ENCODE results near the gene TUBG2. TPM values are rescaled to one million over a fixed set of nuclear protein-coding genes. Genes with fewer than 3 reads are reported as not detected.
A peak's percentile ranks its signal among the peaks of the same experiment; 100 is the strongest.

The TUBG2 gene
- total and polyA plus RNA-seq, 2 of the 8 experiments (the other 6 are each of a cell fraction or from before 2014, with no cell fraction given): 14.8 to 16.6 TPM

DNA sequence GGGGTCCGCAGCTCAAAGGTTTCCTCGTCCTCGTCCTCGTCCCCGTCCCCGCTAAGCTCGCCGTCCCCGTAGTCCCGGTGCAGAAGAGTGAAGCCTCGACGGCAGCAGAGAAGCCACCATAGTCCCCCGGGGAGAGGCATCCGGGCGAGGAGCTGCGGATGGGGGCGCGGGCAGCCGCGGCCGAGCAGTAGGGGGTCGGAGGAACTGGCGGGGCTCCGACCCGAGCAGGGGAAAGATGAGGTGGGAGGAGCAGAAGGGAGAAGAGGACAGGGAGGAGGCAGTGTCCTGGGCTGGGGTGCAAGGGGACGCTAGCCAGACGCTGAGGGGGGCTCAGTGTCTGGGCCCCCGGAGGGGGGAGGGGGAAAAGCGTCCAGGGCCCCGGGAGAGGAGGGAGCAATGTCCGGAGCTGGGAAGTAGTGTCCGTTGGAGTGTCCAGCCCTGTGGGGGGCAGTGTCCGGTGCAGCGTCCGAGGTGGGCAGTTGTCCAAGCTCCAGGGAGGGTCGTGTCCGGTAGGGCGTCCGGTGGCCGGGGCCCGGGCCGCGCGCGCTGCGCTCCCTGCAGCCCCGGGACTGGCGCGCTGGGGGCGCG is 17.4 kb downstream of the TUBG2 start, which contains the start of gene PLEKHH3 (continued):
- no peak for TF ChIP-seq TAF7 (optimal IDR thresholded peaks at IDR 0.05; ENCODE audit: borderline replicate concordance, low read depth, low read length)
- peak; percentile 91 for TF ChIP-seq KDM4A (IDR thresholded peaks at IDR 0.05; ENCODE audit: low read depth, low read length, severe bottlenecking)
- TF ChIP-seq, protein P1, sequence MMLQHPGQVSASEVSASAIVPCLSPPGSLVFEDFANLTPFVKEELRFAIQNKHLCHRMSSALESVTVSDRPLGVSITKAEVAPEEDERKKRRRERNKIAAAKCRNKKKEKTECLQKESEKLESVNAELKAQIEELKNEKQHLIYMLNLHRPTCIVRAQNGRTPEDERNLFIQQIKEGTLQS (IDR thresholded peaks at IDR 0.05; ENCODE audit: insufficient read depth, low read depth, low read length): no peak
- no peak for TF ChIP-seq RBBP5 (IDR thresholded peaks at IDR 0.05; ENCODE audit: borderline replicate concordance, low read depth, low read length)
